ENCODE measurements around the gene TMEM45B.
"Not testable (repeated sequence)": the region's sequence is repeated elsewhere in the genome, so short reads cannot be mapped to it uniquely, and the experiment has no call there.

- TF ChIP-seq EZH2 (IDR thresholded peaks at IDR 0.05); POLR2AphosphoS5 (IDR thresholded peaks at IDR 0.05; ENCODE audit: borderline replicate concordance, low read depth, low read length): not testable (repeated sequence)
Measured at GRCh38 chr11:129868626-129869025, 53.0 kb downstream of the TMEM45B start.
